Bronchial epithelial cell (primary cell): ENCODE measurements around the gene BOC. TPM values are rescaled to one million over a fixed set of nuclear protein-coding genes. Genes with fewer than 3 reads are reported as not detected.

Experiments
- DNase-seq: peaks from one replicate; pipeline ENCODE4 v3.0.0-alpha.2; 2010; ENCODE audit warnings: low read depth
- FAIRE-seq: peaks from 2 replicates; lab custom pipeline; 2011; peaks lifted over from hg19 to GRCh38; lab: Jason Lieb, UNC
- H3K27me3 ChIP-seq: 2 replicates; pipeline ENCODE4 v1.5.1; 2011; ENCODE audit warnings: low read length; ENCODE audit not compliant: control insufficient read depth, insufficient read depth
- H3K36me3 ChIP-seq: 2 replicates; pipeline ENCODE4 v1.5.1; 2011; ENCODE audit warnings: low read length; ENCODE audit not compliant: control insufficient read depth, insufficient read depth
- H3K4me3 ChIP-seq: 2 replicates; pipeline ENCODE4 v1.5.1; 2011; ENCODE audit warnings: mild to moderate bottlenecking, low read depth, low read length, control low read depth
- total RNA-seq: library from RNA; depleted of rRNA; stranded (reverse); fragments of >200 nt; gene quantifications from 2 replicates; pipeline ENCODE4 v1.2.1, GENCODE V29; 2014
- TF ChIP-seq, protein P1 (sequence below): IDR thresholded peaks from 2 replicates; pipeline ENCODE4 v1.5.1; 2011; ENCODE audit warnings: mild to moderate bottlenecking, moderate library complexity, low read length, control low read depth, inconsistent platforms; ENCODE audit not compliant: insufficient read depth, severe bottlenecking

Gene BOC
- total RNA-seq, 1 donor from 2014 or later, result 1.3 TPM

DNA sequence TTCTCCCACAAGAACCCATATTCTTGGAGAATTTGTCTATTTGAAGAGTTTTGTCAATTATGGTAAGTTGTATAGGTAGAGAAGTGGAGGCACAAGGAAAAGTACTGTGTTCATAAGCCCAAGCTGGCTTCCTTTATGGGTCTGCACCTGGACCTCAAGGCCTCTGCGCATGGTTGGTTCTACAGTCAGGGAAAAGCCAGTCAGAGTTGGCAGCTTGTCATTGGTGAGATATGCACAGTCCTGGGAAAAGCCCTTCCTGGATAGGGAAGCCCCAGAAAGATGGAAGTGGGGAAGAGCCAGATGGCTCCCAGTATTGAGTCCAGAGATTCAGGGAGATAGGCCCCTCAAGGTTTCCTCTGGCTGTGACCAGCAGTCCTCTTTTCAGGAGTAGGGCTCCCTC is 15.8 kb downstream of the BOC start:
- peak; percentile 73 for FAIRE-seq
- TF ChIP-seq, protein P1, sequence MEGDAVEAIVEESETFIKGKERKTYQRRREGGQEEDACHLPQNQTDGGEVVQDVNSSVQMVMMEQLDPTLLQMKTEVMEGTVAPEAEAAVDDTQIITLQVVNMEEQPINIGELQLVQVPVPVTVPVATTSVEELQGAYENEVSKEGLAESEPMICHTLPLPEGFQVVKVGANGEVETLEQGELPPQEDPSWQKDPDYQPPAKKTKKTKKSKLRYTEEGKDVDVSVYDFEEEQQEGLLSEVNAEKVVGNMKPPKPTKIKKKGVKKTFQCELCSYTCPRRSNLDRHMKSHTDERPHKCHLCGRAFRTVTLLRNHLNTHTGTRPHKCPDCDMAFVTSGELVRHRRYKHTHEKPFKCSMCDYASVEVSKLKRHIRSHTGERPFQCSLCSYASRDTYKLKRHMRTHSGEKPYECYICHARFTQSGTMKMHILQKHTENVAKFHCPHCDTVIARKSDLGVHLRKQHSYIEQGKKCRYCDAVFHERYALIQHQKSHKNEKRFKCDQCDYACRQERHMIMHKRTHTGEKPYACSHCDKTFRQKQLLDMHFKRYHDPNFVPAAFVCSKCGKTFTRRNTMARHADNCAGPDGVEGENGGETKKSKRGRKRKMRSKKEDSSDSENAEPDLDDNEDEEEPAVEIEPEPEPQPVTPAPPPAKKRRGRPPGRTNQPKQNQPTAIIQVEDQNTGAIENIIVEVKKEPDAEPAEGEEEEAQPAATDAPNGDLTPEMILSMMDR, result no peak
- no peak for DNase-seq
- no peak overlapping the region for H3K4me3 ChIP-seq
- no peaks in the 10 kb centered on the region for H3K36me3 ChIP-seq
- H3K27me3 ChIP-seq, result no peaks in the 10 kb centered on the region

DNA sequence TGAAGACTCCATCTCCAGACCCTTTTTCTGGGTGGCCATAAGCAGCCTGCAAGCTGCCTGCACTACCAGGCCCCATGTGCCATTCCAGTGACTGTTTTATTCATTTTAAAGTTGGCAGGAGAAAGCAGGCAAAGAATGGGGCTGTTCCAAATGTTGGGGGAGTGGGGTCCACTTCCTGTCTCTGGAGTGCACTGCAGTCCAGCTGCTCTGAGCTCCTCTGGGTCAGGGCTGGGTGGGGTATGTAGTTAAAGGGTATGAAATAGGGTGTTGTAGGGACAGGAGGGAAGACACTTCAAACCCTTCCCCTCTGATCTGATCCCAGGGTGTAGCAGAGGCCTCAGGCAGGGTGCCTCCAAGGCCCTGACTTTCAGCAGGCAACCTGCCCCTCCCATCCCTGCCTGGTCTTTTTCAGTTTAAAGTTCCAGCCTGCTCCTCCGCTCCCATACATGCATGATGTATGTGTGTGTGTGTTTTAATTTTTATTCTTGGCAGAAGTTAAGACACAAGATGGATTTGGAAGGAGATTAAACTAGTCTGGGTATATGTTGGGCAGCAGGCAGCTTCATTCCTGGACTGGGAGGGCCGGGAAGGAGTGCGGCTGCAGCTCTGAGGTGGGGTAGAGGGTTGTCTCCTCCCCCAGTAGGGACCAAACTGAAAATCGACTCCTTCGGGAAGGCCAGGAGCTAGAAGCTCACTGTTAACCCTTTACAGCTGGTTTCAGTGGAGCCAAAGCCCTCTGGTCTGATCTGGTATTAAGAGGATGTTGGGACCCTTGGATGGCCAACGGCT is 17.3 kb downstream of the BOC start:
- DNase-seq, result no peak
- H3K4me3 ChIP-seq, result no peak overlapping the region
- FAIRE-seq, result no peak
- H3K36me3 ChIP-seq, result no peaks in the 10 kb centered on the region
- H3K27me3 ChIP-seq, result no peaks in the 10 kb centered on the region
- TF ChIP-seq, protein P1, result no peak

DNA sequence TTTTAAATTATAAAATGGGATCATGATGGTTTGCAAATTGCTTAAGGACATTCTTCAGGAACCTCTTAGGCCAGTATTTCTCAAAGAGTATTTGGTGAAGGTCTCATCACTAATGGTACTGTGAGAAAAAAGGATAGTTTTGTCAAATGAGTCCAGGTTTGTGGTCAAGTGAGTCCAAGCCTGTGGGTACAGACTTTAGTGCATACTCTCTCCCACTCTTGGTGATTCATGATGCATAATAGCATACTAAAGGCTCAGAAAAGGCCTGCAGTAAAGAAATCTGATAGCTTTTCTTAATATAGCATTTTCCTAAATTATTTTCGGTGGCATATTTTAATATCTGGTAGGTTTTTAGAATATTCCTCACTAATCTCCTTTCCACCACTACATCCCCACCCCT is 20.0 kb downstream of the BOC start:
- TF ChIP-seq, protein P1, result no peak
- no peaks in the 10 kb centered on the region for H3K36me3 ChIP-seq
- peak; percentile 89 for DNase-seq
- H3K4me3 ChIP-seq, result no peak overlapping the region
- no peak for FAIRE-seq
- no peaks in the 10 kb centered on the region for H3K27me3 ChIP-seq

DNA sequence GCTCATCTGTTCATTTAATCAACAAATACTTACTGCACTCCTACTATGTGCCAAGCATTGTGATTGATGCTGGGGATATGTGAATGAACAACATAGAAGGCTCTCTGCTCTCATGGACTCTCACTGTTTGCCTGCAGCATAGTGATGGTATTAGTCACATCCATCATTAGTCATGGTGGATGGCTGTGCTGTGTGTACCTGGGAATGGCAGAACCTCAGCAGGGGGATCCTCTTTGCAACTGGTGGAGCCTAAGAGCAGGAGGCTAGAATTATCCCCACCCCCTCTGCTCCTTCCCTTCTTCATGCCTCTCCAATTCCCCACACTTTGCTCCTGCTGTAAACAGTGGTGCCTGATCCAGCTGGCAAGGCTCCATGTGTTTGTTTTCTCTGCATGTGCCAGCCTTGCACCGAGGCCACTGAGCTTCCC is 20.5 kb downstream of the BOC start:
- peak; percentile 97 for DNase-seq
- Histone ChIP-seq H3K4me3 (no peak overlapping the region), H3K27me3 (no peaks in the 10 kb centered on the region), H3K36me3 (no peaks in the 10 kb centered on the region)
- TF ChIP-seq, protein P1, result no peak
- peak; percentile 93 for FAIRE-seq

DNA sequence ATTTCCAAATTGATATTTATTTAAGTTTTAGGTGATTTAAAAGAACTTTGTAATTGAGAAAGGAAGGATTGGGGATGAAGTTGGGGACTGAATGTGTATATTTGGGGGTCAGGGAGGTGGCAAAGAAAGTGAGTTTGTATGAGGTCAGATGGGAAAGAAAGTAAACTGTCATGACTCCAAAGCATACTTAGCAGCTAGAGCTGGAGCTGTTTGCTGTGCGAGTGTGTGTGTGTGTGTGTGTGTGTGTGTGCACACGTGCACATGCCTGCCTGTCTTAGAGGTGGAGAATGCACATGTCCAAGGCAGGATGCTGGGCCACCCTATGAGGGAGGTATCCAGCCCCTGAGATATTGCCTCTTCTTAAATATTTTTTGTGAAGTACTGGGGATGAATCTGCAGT is 21.0 kb downstream of the BOC start:
- no peak for DNase-seq
- Histone ChIP-seq H3K27me3 (no peaks in the 10 kb centered on the region), H3K36me3 (no peaks in the 10 kb centered on the region), H3K4me3 (no peak overlapping the region)
- TF ChIP-seq, protein P1, result no peak
- FAIRE-seq, result no peak

DNA sequence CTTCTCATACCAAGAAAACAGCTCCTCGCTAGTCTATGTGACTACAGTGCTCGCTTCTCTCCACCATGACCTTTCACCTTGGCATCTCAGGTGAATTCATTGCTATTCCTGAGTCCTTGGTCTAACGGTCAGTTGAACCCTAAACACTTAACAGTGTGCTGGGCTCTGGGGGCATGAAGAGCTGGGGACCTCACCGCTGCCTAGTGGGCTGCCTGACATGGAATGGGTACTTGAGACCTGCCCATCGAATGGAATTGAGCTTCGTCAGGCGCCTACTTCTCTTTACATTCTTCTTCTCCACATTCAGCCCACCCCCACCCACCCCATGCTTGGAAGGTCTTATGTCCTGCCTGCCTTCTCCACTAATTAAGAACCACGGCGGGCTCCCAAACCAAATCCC is 22.1 kb downstream of the BOC start:
- TF ChIP-seq, protein P1, result no peak
- Histone ChIP-seq H3K27me3 (no peaks in the 10 kb centered on the region), H3K4me3 (no peak overlapping the region), H3K36me3 (no peaks in the 10 kb centered on the region)
- DNase-seq (no peak), FAIRE-seq (no peak)
